ENCODE data around the gene SPATA31D4.
"Not testable (repeated sequence)": the region's sequence is repeated elsewhere in the genome, so short reads cannot be mapped to it uniquely, and the experiment has no call there.

DNA sequence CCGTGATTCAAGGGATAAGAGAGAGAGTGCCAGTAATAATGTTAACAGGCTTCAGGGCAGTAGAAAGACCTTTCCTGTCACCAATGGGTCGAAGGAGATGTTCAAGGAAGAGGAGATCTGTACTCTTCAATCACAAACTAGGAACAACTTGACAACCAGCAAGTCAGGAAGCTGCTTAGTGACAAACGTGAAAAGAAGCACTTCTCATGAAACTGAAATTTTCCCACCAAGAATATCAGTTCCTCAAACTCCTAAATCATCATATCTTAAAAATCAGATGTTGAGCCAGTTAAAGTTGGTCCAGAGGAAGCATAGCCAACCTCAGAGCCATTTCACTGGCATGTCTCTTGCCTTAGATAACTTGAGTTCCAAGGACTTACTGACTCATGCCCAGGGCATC is 5.3 kb downstream of the SPATA31D4 start:
- not testable (repeated sequence) for TF ChIP-seq POLR2AphosphoS5, POLR2A (IDR thresholded peaks at IDR 0.05)
